Globus pallidus (tissue), 1 donor: Measurements from ENCODE around the gene DDRGK1.
A peak's percentile ranks its signal among the peaks of the same experiment; 100 is the strongest.

Experiments used
- DNase-seq: peaks from one replicate; pipeline ENCODE4 v3.0.0-alpha.2; 2015; ENCODE audit warnings: low spot score

The DDRGK1 gene

DNA sequence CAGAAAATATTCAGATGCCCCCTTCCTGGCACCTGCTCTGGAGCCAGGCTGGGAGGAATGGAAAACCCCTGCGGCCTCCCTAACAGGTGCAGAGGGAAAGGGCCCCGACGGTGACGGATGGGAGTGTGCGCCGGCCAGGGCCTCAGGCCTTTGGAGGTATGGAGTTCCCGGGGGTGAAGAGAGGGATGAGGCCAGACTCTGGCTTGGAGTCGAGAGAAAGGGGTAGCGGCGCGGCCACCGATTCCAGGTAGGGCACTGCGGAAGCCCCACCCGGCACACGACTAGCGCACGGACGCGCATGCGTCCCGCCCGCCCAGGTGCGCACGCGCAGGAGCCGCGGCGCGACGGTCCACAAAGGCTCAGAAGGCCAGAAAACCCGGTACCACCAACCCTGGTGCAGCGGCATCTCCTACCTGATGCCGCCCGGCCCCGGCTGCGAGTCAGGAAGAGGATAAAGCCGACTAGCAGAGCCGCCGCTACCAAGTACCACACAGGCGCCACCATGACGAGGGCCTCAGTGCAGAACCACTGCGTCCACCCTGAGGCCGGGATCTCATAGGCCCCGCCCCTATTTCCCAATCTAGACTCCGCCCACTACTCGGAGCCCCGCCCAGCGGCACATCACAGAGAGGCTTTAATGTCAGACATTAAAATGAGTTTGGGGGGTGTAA is at the start of gene DDRGK1:
DDRGK1 (minus strand) TSS at position 559 of the 671 bp plus-strand sequence; CDS start at position 504, 55 bp downstream.
- DNase-seq: peak; percentile 86

DNA sequence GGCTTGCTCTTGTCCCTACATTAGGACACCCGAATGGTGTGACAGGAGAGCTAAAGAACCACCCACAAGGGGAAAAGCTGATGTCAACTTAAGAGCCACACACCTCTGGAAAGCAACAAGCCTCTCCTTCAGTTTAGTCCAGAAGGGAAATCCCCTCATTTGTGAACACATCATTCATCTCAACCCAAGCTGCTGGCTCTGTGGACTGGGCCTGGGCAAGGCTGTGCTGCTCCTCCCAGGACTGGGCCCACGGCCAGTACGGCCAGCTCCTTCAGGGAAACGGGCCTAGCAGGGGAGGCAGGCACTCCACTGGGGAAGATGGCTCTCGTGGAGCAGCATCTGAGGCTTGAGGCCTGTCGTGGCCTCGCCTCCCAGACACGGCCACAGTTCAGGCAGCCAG is 47.3 kb upstream of the DDRGK1 start:
- peak; percentile 37 for DNase-seq

DNA sequence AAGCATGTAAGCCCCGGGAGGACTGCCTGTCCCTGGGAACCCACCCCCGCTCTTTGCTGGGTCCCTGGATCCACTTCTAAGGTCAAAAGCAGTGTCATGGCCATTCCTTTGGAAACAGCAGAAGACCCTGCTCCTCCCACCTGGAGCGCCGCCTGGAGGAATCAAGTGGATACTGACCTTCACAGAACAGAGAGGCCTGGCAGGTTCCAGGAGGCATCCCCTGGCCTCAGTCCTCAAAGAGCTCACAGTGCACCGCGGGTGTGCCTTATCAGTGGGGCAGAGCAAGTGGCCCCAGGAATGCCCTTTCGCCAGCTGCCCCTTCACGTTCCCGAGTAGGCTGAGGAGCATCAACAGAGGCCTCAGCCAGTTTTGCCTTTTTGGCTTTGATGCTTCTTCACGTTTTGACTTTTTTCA is 45.6 kb upstream of the DDRGK1 start:
- no peak for DNase-seq

- DNase-seq: no peak
Measured at GRCh38 chr20:3248993-3249347, 44.5 kb upstream of the DDRGK1 start.

DNA sequence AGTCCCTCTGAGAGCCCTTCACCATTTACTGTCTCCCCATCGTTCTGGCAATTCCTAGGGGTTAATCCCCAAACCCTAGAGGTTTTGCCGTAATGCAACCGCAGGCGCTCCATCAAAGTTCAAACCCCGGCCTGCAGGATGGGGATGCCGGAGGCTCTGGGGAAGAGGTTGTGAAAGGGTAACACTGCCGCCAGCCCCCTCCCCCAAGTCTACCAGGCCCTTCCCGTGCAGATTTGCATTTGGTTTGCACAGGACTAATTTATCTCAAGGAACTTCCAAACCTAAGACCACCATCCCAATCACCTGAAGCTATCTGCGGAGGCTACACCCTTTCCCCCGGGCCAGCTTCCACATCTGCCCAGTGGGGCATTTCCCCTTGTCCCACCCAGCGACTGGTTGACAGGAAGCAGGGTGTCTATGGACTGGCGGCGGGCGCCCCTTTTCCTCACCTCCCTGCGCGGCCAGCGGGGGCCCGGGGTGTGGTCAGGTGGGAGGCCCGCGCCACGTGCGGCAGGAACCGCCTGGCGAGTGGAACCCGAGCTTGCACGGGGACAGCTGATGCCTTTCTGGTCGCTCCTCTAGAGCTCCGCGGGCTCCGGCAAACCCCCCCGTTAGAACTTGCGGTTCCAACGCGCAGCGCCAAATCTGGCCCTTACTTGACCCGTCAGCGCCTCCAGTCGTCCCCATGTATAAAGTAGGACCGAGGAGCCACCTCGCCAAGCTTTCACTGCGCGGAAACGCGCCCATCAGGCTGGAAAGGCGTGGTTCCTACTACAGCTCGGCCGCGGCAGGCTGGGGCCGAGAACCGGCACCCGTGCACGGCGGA is 43.9 kb upstream of the DDRGK1 start:
- DNase-seq: no peak

GRCh38 chr20:3247638-3248037 is 43.2 kb upstream of the DDRGK1 start:
- DNase-seq: no peak

GRCh38 chr20:3246682-3247081 is 42.2 kb upstream of the DDRGK1 start:
- DNase-seq: no peak

DNA sequence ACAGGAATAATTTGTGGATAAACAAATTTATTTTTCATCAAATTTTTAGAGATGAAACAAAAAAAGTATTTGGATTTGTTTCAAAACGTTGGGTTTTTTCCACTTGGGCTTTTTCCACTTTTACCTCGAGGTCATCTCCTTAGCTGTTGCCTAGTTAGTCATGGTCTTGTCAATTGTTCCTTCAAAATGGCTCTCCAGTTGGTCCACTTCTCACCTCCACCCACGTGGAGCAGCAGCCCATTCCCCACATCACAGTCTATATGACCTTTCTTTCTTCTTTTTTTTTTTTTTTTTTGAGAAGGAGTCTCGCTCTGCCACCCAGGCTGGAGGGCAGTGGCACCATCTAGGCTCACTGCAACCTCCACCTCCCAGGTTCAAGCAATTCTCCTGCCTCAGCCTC is 41.2 kb upstream of the DDRGK1 start:
- DNase-seq: no peak

- no peak for DNase-seq
Measured at GRCh38 chr20:3245156-3245555, 40.7 kb upstream of the DDRGK1 start.

DNA sequence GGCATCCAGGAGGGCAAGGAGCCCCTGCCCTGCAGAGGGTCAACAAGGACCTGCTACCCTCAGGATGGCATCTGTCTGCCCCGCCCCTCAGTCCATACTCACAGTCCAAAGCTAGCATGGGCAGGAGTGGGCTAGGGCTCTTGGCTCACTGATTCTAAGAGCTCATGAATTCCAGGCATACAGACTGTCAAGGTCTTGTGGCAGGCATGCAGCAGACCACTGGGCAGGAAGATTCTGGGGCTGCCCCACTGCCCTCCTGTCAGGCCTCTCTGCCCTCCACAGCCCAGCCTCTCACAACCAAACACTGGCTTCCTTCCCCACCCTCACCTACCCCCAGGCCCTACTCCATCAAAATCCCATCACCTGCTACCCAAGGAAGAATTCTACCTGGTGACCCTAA is 40.1 kb upstream of the DDRGK1 start:
- DNase-seq: no peak

DNA sequence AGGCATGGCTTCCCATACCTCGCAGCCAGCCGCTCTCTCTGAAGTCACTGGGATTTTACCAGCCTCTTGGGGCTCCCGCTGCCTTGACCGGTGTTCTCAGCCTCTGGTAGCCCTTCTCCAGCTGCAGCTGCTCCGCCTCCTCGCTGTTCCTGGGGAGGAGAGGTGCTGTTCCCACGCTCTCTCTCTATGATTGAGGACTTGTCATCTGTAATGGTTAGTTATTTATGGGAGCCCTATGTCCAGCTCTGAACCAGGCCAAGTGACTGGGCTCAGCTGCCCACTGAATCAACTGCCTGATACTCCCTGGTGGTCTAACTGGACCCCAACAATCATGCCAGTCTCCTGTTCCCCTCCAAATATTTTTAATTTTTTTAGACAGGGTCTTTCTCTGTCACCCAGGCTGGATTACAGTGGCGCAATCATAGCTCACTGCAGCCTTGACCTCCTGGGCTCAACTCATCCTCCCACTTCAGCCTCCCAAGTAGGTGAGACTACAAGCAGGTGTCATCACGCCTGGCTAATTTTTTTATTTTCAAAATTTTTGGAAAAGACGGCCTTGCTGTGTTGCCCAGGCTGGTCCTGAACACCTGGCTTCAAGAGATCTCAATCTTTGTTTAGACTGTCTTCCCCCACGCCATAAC is 39.4 kb upstream of the DDRGK1 start:
- DNase-seq: no peak

- no peak for DNase-seq
Measured at GRCh38 chr20:3242172-3242692, 37.8 kb upstream of the DDRGK1 start.

GRCh38 chr20:3240776-3241363 is 36.4 kb upstream of the DDRGK1 start:
- DNase-seq: no peak

DNA sequence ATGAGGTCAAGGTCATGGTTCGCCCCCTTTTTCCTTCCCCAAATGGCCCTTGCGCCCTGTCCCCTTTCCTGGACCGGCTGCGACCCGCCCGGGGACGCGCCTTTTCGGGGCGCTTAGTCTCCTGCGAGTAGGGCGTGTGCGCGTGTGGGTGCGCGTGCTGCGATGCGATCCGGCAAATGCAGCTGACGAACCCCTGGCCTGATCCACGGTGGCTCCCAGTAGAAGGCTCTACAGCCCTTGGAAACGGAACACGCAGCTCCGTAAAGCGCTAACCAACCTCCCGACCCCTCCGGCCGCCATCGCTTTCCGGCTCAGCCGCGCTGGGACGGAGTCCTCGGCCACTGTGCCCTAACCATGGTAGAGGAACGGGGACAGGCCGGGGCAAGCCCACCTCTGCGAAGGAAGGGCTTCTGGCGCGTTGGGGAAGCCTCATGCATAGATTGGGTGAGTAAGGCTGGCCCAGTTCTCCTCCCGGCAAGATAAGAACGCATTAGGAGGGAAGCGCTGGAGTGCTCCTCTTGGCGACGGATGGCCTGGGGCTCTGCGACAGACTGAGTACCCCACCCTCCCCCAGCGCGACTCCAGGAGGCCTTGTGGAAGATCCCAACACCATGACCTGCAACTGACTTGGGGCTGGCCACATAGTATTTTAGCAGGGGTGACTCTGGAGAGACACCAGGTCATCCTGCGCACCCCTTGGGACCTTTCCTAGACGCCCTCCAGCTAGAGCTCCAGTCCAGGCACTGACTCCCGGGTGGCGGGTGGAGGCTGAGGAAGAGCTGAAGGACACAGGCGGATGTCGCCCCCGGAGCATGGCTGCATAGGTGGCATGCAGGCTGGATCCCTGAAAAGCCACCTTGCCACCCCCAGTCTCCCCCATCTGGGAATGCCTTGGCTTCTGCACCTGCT is 35.6 kb upstream of the DDRGK1 start:
- DNase-seq: no peak

GRCh38 chr20:3239026-3239866 is 34.8 kb upstream of the DDRGK1 start, which contains the start of gene SLC4A11:
TSS of gene SLC4A11 (minus strand) at chr20:3239190. CDS start at chr20:3239137, 53 bp downstream.
- DNase-seq: no peak

- DNase-seq: no peak
Measured at GRCh38 chr20:3238616-3239025, 34.1 kb upstream of the DDRGK1 start.

- DNase-seq: no peak
Measured at GRCh38 chr20:3237958-3238615, 33.6 kb upstream of the DDRGK1 start.

DNA sequence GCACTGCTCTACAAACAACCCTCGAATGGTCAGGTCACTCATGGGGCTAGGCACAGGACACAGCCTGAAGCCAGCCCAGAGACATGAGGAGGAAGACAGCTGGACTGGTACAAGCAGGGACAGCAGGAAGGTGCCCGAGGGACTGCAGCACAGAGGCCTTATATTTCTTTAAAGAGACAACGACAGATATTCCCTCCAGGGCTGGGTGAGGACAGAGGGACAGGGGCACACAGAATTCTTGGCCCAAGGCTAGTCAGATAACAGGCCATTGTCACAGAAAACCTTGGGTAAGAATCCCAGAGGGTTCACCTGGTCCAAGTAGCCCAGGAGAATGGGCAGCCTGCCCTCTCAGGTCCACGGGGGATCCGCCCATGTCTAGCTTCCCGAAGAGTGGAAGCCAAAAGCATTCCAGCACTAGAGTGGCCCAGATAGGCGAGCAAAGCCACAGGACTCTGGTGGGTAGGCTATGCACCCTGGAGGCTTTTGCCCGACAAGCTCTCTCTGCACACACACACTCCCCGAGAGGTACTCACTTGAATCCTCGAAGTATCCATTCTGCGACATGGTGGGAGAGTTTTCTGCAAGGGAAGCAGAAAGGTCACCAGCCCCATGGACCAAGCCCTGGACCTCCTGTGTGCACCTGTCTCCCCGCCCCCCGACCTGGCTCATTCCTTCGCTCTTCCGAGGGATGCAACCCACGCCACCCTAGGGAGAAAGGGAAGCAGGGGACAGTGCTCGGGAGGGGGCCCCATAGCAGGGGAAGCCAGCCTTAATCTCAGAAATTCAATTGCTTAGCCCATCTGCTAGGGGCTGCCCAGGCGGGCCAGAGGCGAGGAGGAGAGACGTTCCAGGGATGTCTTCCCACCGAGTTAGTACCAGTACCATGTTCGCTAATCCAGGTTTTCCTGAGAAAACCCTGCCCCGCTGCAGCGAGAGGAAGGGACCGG is 32.8 kb upstream of the DDRGK1 start:
- DNase-seq: no peak
